Lower lobe of right lung (tissue), 2 donors: ENCODE measurements around the gene ST8SIA5. TPM values are rescaled to one million over a fixed set of nuclear protein-coding genes. Genes with fewer than 3 reads are reported as not detected.

Source experiments
- ATAC-seq, 2 donors: fragments of 200-7000 bp; cut with Tn5 transposase; one replicate each; pipeline ENCODE4 v1.9.1; 2020 to 2022; ENCODE audit warnings: mild to moderate bottlenecking in 2 of 2, moderate library complexity in 2 of 2
- DNase-seq: peaks from one replicate; pipeline ENCODE4 v3.0.0-alpha.2; 2020
- H3K27ac ChIP-seq: fragments of 200-600 bp; one replicate; pipeline ENCODE4 v1.8.0; 2022
- H3K27me3 ChIP-seq: fragments of 200-600 bp; one replicate; pipeline ENCODE4 v1.8.0; 2022; ENCODE audit warnings: low read depth
- H3K36me3 ChIP-seq: fragments of 200-600 bp; one replicate; pipeline ENCODE4 v1.8.0; 2022; ENCODE audit warnings: mild to moderate bottlenecking
- H3K4me1 ChIP-seq: fragments of 200-600 bp; one replicate; pipeline ENCODE4 v1.8.0; 2022
- H3K4me3 ChIP-seq: fragments of 200-600 bp; one replicate; pipeline ENCODE4 v1.8.0; 2022; ENCODE audit warnings: mild to moderate bottlenecking
- H3K9me3 ChIP-seq: fragments of 200-600 bp; one replicate; pipeline ENCODE4 v1.8.0; 2022
- intact Hi-C: fragments of 100-400 bp; cut with DNase I; formaldehyde crosslinking; loops from one replicate; pipeline ENCODE4 v1.11.0; 2022
- total RNA-seq: library from RNA; stranded (reverse); fragmentation: NEBNext Ultra II Directional; extraction: Animal tissue kit (Norgen Biotek cat#: 25700); gene quantifications from one replicate; pipeline ENCODE4 v1.2.1, GENCODE V29; 2021
- TF ChIP-seq, protein P1 (sequence below): fragments of 200-600 bp; IDR thresholded peaks from one replicate; pipeline ENCODE4 v1.8.0; 2022; ENCODE audit warnings: antibody characterized with exemption, mild to moderate bottlenecking
- donor health status: DM: no; HTN: yes; CAD: no; lungs with severe emphysema.

Gene ST8SIA5
- total RNA-seq, 1 donor from 2014 or later, result not detected

DNA sequence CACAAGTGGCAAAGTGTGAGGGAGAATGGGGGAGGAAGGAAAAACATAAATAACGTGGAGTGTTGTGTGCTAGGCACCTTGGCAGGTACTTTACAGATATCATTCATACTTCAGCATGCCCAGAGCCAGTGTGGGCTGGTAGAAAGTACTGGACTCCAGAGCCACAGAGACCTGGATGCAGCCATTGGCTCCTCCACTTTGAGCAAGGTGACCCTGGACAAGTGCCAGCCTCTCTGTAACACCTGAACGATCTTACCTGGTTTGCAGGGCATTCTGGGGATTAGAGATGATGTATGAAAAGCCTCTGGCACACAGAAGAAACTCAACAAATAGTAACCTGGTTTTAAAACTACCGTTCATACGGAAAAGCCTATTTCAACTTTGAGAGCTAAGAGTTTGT, 106.2 kb downstream of the ST8SIA5 start:
- ATAC-seq (no peak), DNase-seq (no peak)
- TF ChIP-seq, protein P1, sequence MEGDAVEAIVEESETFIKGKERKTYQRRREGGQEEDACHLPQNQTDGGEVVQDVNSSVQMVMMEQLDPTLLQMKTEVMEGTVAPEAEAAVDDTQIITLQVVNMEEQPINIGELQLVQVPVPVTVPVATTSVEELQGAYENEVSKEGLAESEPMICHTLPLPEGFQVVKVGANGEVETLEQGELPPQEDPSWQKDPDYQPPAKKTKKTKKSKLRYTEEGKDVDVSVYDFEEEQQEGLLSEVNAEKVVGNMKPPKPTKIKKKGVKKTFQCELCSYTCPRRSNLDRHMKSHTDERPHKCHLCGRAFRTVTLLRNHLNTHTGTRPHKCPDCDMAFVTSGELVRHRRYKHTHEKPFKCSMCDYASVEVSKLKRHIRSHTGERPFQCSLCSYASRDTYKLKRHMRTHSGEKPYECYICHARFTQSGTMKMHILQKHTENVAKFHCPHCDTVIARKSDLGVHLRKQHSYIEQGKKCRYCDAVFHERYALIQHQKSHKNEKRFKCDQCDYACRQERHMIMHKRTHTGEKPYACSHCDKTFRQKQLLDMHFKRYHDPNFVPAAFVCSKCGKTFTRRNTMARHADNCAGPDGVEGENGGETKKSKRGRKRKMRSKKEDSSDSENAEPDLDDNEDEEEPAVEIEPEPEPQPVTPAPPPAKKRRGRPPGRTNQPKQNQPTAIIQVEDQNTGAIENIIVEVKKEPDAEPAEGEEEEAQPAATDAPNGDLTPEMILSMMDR, result no peak
- no peaks in the 10 kb centered on the region for H3K27me3 ChIP-seq
- no peak overlapping the region for H3K27ac ChIP-seq
- intact Hi-C loops, result loop anchor here (10.0 kb wide), 1 partner anchor 366 kb away; no protein-coding TSS in a partner anchor
- H3K4me3 ChIP-seq, result no peak overlapping the region
- H3K4me1 ChIP-seq, result no peaks in the 10 kb centered on the region
- H3K9me3 ChIP-seq, result no peaks in the 10 kb centered on the region
- no peaks in the 10 kb centered on the region for H3K36me3 ChIP-seq

DNA sequence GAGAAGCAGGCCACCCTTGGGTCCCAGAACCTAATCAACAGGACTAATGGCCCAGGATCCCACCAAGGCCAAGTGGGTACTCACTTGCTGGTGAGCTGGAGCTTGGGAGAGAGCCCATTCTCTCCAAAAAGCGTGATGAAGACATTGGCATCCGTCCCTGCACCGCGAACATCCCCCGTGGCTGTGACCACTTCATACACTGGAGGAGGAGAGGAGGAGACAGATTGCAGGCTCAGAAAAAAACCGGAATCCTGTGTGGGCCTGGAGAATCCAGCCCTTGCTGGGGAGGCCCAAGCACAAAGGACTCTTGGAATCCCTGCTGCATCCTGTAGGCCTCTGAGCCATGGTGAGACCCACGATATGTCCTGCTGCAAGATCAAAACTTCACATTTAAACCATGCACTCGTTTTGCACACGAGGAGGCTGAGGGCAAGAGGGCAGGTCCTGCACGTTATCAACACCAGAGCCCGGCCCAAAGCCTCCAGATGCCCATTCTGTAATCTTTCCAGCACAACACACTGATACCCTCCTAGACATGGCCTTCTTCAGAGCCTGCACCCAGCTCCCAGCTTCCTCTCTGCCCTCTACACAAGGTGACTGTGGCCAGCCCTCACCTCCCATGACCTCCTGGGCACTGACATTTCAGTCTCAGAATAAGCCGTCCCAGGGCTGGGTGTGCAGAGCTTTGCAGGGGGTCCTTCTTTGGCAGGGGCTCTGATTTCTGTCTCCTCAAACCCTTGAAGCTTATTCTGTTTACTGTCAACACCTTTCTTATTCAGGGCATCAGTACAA, 107.6 kb downstream of the ST8SIA5 start:
- Histone ChIP-seq H3K9me3 (no peaks in the 10 kb centered on the region), H3K27ac (no peak overlapping the region), H3K27me3 (no peaks in the 10 kb centered on the region), H3K4me1 (no peaks in the 10 kb centered on the region), H3K4me3 (no peak overlapping the region), H3K36me3 (no peaks in the 10 kb centered on the region)
- ATAC-seq (no peak), DNase-seq (no peak)
- intact Hi-C loops, result no loop called here
- TF ChIP-seq, protein P1, result no peak

DNA sequence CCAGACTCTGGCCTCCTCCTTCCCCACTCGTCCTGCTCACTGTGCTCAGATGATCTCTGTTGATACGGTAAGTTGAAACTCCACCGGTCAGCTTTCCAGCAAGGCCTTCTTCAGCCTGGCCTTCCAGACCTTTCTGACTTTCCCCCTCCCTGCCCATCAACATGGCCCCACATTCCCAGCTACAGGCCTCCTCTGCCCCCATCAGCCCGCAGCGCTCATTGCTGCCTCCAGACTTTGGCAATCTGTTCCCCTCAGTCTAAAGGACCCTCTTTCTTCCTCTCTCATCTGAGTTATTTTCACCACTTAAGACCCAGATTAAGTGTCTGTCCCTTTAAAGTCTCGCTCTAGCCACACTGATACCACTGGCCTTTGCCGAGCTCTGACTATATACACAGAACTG, 110.4 kb downstream of the ST8SIA5 start:
- ATAC-seq, result no peak
- TF ChIP-seq, protein P1, result no peak
- H3K4me1 ChIP-seq, result no peaks in the 10 kb centered on the region
- no peak overlapping the region for H3K27ac ChIP-seq
- no peak for DNase-seq
- no peaks in the 10 kb centered on the region for H3K27me3 ChIP-seq
- H3K36me3 ChIP-seq, result no peaks in the 10 kb centered on the region
- H3K4me3 ChIP-seq, result no peak overlapping the region
- intact Hi-C loops, result no loop called here
- H3K9me3 ChIP-seq, result no peaks in the 10 kb centered on the region

DNA sequence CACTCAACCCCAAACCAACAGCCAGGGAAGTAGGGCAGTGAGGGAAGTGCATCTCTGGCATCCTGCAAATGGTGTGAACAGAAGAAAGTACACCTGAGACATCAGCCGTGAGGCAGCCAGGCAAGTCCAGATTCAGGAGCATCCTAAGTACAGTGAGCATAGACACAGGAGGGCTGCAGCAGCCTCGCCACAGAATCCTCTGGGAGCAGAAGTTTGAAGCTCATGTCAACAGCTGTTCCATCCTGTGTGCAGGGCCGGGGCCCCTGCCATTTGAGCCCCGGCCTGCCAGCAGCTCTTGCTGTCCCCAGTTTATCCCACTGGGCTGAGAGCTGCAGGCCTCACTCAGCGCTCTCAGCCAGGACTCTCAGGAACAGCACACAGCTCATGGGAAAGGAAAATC, 114.3 kb downstream of the ST8SIA5 start:
- intact Hi-C loops, result no loop called here
- Histone ChIP-seq H3K36me3 (no peaks in the 10 kb centered on the region), H3K4me1 (no peaks in the 10 kb centered on the region), H3K4me3 (no peak overlapping the region), H3K9me3 (no peaks in the 10 kb centered on the region), H3K27ac (no peak overlapping the region), H3K27me3 (no peaks in the 10 kb centered on the region)
- DNase-seq (no peak), ATAC-seq (no peak)
- TF ChIP-seq, protein P1, result no peak

DNA sequence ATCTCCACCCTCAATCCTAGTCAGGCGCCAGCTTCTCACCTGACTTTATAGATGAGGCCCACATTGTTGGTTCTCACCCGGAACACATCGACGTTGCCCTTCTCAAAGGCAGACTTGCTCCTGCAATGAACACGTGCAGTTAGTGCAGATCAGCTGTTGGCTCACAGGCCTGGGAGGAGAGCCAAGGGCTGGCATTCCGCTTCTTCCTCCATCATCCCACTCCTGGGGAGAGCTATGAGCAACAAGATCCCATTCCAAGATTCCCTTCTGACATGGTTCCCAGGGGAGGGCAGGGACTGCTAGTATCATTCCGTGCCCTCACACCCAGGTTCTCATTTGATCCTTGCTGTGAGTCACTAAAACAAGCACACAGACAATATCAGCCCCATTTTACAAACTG, 114.9 kb downstream of the ST8SIA5 start:
- Histone ChIP-seq H3K9me3 (no peaks in the 10 kb centered on the region), H3K36me3 (no peaks in the 10 kb centered on the region), H3K27me3 (no peaks in the 10 kb centered on the region), H3K27ac (no peak overlapping the region), H3K4me3 (no peak overlapping the region), H3K4me1 (no peaks in the 10 kb centered on the region)
- no peak for ATAC-seq
- DNase-seq, result no peak
- TF ChIP-seq, protein P1, result no peak
- intact Hi-C loops, result no loop called here
